DMS53 treated with DMSO at 0.1 percent for 48 hours (cell line): ENCODE data around the gene RAPGEF6.
"Not testable (repeated sequence)": the region's sequence is repeated elsewhere in the genome, so short reads cannot be mapped to it uniquely, and the experiment has no call there.

Experiments used
- DNase-seq: peaks from one replicate; lab custom pipeline; 2025; ENCODE audit not compliant: unreplicated experiment; lab: John Stamatoyannopoulos, UW

The RAPGEF6 gene

DNA sequence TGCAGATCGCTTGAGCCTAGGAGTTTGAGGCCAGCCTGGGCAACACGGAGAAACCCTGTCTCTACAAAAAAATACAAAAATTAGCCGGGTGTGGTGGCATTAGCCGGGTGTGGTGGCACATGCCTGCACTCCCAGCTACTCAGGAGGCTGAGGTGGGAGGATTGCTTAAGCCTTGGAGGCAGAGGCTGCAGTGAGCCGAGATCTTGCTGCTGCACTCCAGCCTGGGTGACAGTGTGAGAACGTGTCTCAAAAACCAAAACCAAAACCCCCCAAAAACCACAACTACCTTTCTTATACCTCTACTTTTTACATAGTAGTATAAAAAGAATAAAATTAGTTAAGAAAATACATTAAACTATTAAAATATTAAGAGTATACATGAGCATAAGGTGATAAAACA, 121.2 kb downstream of the RAPGEF6 start:
- no peak for DNase-seq

DNA sequence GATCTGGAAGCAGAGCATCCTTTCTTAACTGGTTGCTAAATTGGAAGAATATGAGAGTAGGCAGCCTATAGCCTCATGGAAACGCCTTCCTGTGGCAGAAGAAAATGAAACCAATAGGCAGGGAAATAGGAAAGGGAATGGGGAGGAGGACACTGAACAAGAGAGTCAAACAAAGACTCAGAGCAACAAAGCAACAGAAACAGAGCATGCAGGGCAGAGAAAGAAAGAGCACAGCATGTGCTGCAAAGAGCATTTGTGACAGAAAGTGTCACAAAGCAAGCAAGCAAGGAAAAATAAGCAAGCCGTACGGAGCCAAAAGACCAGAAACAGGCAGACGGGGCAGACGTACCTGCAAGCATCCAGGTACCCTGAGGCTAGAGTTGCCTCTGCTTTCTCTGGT, 123.1 kb downstream of the RAPGEF6 start:
- DNase-seq: no peak

DNA sequence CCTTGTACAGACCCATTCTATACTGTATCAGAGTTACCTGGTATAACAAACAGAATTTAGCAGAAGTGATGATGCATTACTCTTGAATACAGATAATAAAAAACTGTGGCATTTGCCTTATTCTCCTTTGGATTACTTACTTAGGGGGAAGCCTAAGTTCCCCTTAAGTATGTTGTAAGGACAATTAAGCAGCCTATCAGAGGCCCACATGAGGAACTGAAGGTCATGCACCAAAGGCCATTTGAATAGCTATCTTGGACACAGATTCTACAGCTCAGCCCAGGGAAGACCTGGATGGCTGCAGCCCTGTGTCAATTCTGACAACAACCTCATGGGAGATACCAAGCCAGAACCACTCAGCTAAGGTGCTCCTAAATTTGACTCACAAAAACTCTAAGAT, 125.2 kb downstream of the RAPGEF6 start:
- DNase-seq: no peak

DNA sequence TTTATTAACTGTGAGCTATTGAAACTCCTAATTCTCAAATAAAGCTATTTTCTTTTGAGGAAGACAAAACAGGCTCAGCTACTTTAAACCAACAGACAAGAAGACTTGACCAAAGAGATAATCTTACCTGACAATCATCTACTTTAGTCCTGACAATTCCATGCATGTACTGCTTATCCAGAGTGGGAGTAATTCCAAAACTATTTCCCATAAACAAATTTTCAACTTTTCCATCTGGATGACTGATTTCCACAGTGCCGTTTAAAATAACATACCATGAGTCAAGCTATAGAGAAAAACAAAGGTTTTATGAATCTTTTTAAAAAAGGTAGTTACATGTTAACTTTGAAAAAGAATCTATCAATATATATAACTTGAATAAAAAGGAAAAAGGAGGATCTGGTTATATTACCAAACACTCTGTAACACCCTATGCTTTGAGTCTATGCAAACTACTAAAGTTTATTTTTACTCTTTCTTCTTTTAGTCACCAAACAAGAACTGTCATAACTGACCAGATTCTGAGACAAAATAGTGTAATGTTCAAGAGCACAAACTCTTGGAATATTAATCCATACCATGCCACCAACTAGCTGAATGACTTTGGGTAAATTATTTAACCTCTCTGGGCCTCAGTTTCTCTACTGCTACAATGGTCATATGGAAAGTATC, 129.7 kb downstream of the RAPGEF6 start:
- DNase-seq: no peak

DNA sequence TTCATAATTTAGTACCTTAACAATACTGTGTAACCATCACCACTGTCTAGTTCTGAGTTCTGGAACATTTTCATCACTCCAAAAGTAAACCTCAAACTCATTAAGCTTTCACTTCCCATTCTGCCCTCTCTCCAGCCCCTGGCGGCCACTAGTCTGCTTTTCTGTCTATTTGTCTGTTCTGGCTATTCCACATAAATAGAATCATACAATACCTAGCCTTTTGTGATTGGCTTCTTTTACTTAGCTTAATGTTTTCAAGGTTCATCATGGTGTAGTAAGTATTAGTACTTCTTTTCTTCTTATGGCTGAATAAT, 138.7 kb downstream of the RAPGEF6 start:
- no peak for DNase-seq

DNA sequence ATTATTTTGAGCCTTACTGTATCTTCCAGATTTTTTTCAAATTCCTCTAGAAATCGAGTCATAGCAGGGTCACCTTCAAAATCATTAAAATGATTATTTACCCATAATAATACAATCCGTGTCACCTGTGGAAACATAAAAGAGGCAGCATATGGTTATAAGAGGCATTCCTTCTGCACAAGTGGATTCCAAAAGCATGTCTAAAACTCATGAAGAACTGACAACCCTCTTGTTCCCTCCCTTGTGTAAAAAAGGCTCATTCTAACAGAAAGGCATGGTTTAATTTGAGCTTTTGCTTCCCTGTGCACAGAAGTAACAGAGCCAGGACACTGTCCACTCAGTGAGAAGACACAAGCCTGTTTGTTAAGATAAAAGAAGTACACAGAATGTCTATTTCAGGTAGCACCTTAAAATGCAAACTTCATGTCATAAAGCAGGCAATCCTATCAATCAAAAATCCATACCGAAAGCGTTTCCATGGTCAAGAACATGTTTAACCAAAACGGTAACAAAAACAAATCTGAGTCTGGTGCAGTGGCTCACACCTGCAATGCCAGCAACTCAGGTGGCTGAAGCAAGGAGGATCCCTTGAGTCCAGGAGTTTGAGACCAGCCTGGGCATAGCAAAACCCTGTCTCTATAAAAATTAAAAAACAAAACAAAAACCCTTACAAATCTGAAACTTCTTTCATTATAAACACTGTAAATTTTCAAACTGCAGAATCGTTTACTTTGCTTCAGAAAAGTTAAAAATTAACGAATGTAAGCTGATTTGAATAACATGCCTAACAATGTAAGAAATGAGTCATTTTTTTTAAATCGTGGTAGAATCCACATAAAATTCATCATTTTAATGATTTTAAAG, 139.3 kb downstream of the RAPGEF6 start:
- DNase-seq: peak; percentile 53

DNA sequence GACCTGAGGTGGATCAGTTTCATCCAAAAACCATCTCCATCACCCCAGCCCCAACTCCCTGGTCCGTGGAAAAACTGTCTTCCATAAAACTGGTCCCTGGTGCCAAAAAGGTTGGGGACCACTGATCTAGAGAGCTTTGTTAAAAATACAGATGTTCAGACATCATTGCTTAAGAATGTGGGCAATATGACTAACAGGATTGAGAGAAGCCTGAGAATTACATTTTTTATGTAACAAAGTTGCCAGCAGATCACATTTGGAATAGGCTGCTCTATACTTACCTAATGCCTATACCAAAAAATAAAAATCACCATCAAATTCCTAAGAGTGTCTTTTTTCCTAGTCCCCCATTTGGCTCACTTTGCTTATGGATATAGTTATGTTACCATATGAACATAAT, 143.3 kb downstream of the RAPGEF6 start:
- no peak for DNase-seq

DNA sequence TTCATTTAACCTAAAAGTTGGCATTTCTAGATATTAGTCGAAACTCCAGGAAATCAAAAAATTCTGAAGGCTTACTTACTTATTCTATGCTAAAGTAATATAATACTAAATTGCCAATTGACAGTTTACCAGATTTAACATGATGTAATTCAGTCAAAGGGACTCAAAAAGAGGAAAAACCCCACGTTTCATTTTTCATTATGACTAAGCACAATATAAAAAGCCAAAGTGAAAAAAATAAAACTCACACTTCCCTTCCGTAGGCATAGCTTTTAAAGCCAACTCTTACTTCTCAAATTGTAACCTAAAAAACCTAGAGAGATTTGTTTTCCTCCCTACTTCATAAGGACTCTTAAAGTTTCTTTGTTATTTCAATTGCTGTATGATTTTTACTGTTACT, 146.6 kb downstream of the RAPGEF6 start:
- DNase-seq: no peak

DNA sequence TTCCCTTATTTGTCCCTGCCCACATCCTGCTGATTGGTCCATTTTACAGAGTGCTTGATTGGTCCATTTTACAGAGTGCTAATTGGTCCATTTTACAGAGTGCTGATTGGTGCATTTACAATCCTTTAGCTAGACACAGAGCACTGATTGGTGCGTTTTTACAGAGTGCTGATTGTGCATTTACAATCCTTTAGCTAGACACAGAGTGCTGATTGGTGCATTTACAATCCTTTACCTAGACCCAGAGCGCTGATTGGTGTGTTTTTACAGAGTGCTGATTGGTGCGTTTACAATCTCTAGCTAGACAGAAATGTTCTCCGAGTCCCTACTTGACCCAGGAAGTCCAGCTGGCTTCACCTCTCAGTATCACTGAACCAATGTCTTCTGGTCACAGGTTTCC, 147.7 kb downstream of the RAPGEF6 start:
- not testable (repeated sequence) for DNase-seq

DNA sequence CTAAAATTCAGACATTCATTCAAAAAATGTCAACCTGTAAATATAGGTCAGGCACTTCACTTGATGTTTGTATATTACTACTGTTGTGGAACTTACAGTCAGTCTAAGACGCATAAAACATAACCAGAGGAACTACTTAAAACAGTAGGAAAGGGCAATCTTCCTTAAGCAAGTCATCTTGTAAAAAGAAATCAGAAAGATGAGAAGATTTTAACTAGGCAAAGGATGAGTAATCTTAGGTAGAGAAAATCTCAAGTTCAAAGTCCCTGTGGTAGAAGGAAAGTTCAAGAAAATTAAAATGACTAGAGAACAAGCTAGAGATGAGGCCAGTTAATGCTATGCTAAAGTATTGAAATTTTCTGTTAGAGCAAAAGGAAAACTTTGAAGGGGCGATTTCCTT, 152.4 kb downstream of the RAPGEF6 start:
- DNase-seq: no peak

DNA sequence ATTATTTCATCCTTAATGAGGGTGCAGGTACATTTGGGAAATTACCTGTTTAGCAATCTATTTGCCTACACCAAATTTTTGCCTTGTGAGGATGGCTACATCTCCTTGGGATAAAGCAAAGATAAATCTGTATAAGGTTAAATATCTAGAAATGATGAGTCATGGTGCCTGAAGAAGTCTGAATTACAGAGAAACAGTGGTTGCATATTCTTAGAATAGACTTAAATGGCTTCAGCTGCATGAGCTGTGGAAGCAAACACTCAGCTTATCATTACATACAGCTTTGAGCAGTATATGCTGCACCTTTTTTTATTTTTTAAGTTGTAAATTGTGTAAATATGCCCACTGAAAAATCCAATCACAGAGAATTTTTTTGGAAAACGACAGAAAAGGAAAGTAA, 153.5 kb downstream of the RAPGEF6 start:
- no peak for DNase-seq

DNA sequence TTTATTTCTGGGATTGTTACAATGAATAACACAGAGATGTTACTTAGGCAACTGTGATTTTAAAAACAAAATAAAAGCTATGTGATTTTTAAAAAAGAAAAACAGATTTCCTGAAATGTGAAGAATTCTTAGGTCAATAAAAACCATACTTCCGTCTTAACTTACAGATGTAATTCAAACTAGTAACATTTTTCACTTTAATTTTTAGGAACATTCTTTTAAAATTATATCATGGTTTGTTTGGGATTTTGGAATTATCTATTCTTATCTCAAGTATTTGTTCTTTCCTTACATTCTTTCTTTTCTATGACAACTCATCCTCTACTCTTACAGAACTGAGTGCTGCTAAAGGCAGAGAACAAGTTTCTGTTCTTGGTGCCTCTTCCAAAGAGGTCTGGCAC, 159.5 kb downstream of the RAPGEF6 start:
- DNase-seq: no peak

DNA sequence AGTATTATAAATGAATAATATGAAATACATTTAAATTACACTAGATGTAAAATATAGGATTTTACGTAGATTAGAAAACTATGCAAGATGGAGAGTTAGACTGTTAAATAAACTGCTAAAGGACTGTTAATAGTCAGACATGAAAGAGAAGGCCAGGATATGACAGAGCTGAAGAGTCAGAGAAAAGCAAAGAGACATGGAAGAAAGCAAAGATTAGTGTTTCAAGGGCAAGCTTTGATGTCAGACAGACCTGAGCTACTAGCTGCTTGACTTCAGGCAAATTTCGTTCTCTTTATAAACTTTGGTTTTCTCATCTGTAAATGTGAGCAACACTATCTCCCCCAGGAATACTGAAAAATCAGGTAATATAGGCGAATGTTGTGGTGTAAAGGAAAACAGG, 161.3 kb downstream of the RAPGEF6 start:
- no peak for DNase-seq

DNA sequence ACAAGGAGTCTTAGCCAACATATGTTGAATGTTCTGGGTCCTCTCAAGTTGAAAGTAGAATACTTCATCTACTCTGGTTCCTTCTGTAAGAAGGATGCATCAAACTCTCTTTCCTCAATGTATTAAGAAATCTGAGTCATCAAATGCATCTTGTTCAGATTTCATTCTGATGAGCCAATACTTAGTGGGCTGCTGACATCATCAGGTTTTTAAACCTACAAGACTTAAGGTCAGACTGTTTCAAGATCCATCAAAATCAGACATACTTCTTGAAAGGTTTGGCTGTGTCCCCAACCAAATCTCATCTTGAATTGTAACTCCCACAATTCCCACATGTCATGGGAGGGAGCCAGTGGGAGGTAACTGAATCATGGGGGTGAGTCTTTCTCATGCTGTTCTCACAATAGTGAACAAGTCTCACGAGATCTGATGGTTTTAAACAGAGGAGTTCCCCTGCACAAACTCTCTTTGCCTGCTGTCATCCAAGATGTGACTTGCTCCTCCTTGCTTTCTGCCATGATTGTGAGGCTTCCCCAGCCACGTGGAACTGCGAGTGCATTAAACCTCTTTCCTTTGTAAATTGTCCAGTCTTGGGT, 168.8 kb downstream of the RAPGEF6 start:
- no peak for DNase-seq

DNA sequence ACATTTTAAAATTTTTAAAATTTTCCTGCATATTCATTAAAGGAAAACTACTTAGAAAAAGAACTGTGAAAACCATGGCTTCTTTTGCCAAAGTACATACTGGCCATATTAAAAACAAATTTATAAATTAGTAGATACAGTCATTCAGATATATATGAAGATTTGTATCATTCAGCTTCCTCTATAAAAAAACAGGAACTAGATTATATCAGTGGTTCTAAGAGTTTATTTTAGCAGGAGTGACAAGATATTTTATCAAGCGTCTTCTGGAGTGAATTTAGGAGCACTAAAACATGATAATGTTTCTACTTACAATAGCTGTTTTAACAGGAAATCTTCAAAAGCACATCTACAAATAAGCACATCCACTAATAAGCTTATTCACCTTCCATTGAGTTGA, 171.4 kb downstream of the RAPGEF6 start:
- DNase-seq: no peak

DNA sequence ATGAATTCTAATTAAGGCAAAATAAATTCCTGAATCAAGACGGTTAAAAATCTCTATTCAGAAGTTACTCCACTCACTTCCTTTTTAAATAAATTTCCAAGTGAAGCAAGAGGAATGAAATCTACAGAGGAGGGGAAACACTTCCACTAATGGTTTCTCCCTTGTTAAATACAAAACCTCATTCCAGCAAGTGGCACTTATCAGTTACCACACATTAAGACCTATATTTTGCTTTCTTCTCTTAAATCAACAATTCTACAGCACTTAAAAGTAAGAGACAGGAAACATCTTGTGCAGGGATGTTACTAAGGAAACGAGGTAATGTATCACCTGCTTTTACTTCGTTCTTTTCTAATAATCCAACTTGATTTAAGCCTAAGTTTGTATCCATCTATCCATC, 172.6 kb downstream of the RAPGEF6 start:
- peak; percentile 15 for DNase-seq

DNA sequence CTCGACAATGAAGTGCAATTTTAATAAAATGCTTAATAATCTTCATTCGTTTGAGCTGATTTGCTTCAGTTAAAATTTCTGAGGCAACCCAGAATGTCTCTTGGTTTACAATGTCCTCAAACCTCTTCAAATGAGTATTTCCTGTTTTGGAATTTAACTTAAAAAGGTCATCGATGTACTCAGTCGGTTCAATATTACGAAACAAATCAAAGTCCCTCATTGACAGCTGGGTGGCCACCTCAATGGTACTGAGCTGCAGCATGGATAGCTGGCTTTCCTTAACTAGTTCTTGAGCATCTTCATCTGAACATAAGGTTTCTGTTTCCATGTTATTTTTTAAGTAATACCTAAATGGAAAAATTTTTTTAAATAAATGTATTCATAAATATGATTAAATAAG, 173.3 kb downstream of the RAPGEF6 start:
- no peak for DNase-seq

DNA sequence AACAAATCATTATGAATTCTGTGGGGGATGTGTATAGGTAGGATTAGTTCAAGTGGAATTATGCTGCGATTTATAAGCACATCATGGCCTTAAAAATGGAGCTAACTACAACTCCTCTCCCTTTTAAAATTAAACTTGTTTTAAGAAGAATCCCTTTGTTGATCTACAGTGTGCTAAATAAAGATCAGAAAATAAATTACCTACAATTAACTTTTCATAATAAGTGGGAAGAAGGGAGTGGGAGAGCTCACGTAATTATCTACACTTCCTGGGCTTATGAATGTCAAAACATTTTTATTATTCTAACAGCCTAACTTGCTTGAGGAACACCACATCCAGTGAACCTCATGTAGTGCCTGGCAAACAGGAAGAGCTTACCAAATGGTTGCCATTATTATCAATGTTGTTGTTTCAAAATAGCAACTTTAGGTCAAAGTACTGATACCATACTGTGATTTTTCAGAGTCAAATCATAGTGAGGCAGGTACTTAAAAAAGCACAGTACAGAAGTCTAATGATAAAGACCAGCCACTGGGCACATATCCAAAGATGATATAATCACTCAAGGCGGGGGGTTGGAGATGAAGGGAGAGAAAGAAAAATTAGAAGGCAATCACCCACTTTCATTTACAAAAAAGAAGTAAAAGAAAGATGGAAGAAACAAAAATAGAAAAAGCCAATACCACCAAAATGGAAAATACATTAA, 174.0 kb downstream of the RAPGEF6 start:
- no peak for DNase-seq

DNA sequence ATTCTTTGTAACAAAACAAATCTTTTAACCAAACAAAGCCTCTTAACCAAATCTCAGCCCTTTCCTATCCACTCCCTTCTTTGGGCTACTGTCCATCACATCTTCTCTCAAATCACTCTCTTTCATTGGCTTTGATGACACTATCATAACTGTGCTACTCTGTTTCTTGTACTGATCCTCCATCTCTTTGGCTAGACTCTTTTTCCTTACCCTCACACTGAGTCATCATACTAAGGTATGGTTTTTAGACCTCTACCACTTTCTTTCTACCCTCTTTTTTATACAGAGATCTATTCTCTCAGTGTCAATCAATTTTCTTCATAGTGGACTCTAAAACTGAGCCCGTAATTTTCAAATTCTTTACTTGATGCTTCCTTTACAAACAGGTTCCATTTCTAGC, 174.9 kb downstream of the RAPGEF6 start:
- no peak for DNase-seq

DNA sequence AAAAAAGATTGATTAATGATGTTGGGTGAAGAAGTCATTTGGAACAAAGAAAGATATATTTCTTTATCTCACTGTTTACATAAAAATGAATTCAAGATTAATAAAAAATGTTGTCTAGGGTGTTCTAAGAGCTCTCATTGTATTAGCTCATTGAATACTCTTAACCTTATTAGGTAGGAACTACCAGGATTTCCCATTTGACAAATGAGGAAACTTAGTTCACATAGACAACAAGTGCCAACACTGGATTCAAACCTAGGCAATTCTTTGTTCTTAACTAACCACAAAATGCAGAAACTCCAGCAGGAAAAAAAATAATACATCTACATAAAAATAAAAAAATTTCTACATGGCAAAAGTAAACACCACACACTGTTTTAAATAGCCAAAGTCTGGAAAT, 175.8 kb downstream of the RAPGEF6 start:
- no peak for DNase-seq

DNA sequence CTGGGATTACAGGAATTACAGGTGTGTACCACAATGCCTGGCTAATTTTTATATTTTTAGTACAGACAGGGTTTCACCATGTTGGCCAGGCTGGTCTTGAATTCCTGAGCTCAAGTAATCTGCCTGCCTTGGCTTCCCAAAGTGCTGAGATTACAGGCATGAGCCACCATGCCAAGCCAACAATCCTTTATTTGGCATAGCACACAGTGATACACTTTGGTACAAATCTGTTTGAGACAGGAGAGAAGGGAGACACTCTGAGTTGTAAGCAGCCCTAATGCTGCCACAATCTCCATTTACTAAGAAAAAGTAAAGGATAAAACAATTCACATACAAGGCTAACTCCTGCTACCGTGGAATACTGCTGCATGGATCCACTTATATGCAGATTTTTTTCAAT, 177.8 kb downstream of the RAPGEF6 start:
- DNase-seq: no peak

DNA sequence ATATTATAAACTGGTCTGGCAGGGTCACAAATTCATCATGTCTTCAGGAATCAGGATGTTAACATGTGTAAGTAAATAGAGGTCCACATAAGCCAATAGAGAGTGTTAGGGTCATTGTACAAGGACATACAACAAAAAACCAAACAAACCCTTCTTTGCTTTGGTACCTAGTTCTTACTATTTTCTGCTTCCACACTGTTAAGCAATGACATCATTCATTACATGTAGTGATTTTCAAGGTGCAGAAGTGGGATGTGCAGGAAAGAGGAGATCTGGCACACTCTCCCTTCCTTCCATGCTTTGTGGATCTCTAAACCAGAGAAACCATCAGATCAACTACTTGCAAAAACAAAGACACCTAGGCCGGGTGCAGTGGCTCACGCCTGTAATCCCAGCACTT, 184.1 kb downstream of the RAPGEF6 start:
- no peak for DNase-seq
